OCI-LY1 (cell line): ENCODE measurements around the gene HDDC2.

Experiments
- H2AFZ ChIP-seq: fragments of 200-600 bp; sonication (generic), shearing (Covaris generic); 2 replicates; pipeline ENCODE4 v1.6.0; 2014; ENCODE audit warnings: antibody characterized with exemption, mild to moderate bottlenecking, low read length
- H3F3A ChIP-seq: fragments of 200-600 bp; sonication (generic), shearing (Covaris generic); 2 replicates; pipeline ENCODE4 v1.6.0; 2014; ENCODE audit warnings: mild to moderate bottlenecking, antibody characterized with exemption, low read length, moderate library complexity; ENCODE audit not compliant: insufficient read depth
- H3K27ac ChIP-seq: fragments of 200-600 bp; sonication (generic); 2 replicates; pipeline ENCODE4 v1.5.1; 2014; ENCODE audit warnings: low read length, mixed run types, mild to moderate bottlenecking, low read depth; ENCODE audit not compliant: poor library complexity, severe bottlenecking
- H3K27me3 ChIP-seq: fragments of 200-600 bp; sonication (generic); 2 replicates; pipeline ENCODE4 v1.6.0; 2014; ENCODE audit warnings: antibody characterized with exemption, mild to moderate bottlenecking, low read length, moderate library complexity; ENCODE audit not compliant: insufficient read depth
- H3K36me3 ChIP-seq: fragments of 200-600 bp; sonication (generic); 2 replicates; pipeline ENCODE4 v1.6.1; 2014; ENCODE audit warnings: mild to moderate bottlenecking, antibody characterized with exemption, low read length, moderate library complexity, mixed read lengths; ENCODE audit not compliant: insufficient read depth
- H3K4me1 ChIP-seq: fragments of 200-600 bp; sonication (generic); 2 replicates; pipeline ENCODE4 v1.5.1; 2014; ENCODE audit warnings: mild to moderate bottlenecking, low read length, moderate library complexity; ENCODE audit not compliant: insufficient read depth, severe bottlenecking
- H3K4me2 ChIP-seq: fragments of 200-600 bp; sonication (generic), shearing (Covaris generic); 2 replicates; pipeline ENCODE4 v1.6.1; 2014; ENCODE audit warnings: low read length
- H3K4me3 ChIP-seq: fragments of 200-600 bp; sonication (generic); 2 replicates; pipeline ENCODE4 v1.5.1; 2014; ENCODE audit warnings: low read length, low read depth, mild to moderate bottlenecking, mixed read lengths; ENCODE audit not compliant: poor library complexity, severe bottlenecking
- H3K79me2 ChIP-seq: fragments of 200-600 bp; shearing (Covaris generic); 2 replicates; pipeline ENCODE4 v1.6.1; 2016; ENCODE audit warnings: mixed run types, low read length, mixed read lengths; ENCODE audit not compliant: insufficient read depth
- H3K9ac ChIP-seq: fragments of 200-600 bp; sonication (generic), shearing (Covaris generic); 2 replicates; pipeline ENCODE4 v1.6.1; 2014; ENCODE audit warnings: mild to moderate bottlenecking, low read length, mixed read lengths
- H3K9me2 ChIP-seq: fragments of 200-600 bp; sonication (generic), shearing (Covaris generic); 2 replicates; pipeline ENCODE4 v1.6.1; 2014; ENCODE audit warnings: low read depth, mild to moderate bottlenecking, low read length, mixed read lengths
- H3K9me3 ChIP-seq: fragments of 200-600 bp; shearing (Covaris generic); 2 replicates; pipeline ENCODE4 v1.6.1; 2014; ENCODE audit warnings: low read length, mixed read lengths
- H4K20me1 ChIP-seq: fragments of 200-600 bp; sonication (generic), shearing (Covaris generic); 2 replicates; pipeline ENCODE4 v1.6.0; 2016; ENCODE audit warnings: mild to moderate bottlenecking, low read length; ENCODE audit not compliant: insufficient read depth
- EZH2 ChIP-seq: fragments of 200-600 bp; sonication (generic), shearing (Covaris generic); IDR thresholded peaks from 2 replicates; pipeline ENCODE4 v1.8.0; 2017; ENCODE audit warnings: borderline replicate concordance, mixed run types, mild to moderate bottlenecking, antibody characterized with exemption, low read length, moderate library complexity, mixed read lengths
- TF ChIP-seq, protein P1 (sequence below): fragments of 200-600 bp; sonication (generic), shearing (Covaris generic); IDR thresholded peaks from 2 replicates; pipeline ENCODE4 v1.5.1; 2017; ENCODE audit warnings: mild to moderate bottlenecking, antibody characterized with exemption, low read length, moderate library complexity, mixed read lengths

HDDC2 gene

DNA sequence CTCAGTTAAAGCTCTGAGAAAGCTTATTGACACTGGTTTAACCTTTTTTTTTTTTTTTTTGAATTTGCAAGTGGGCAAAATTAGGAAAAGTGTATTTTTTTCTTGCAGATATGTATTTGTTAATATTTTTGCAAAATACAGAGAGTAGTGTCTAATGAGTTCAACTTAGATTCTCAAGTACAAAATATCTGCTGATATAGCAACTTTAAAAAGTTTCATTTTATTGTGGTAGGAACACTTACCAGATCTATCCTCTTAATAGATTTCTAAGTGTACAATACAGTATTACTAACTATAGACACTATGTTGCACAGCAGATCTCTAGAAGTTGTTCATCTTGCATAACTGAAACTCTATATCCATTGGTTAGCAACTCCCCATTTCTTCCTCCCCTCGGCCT, 30.9 kb upstream of the HDDC2 start:
- Histone ChIP-seq H3K9me2 (no peaks in the 10 kb centered on the region), H3K4me1 (no peaks in the 10 kb centered on the region), H3K9ac (no peak overlapping the region), H3F3A (no peaks in the 10 kb centered on the region), H2AFZ (no peak overlapping the region), H3K79me2 (no peaks in the 10 kb centered on the region), H3K27me3 (no peaks in the 10 kb centered on the region), H3K9me3 (no peaks in the 10 kb centered on the region), H3K27ac (no peak overlapping the region), H3K36me3 (no peaks in the 10 kb centered on the region), H3K4me3 (no peak overlapping the region), H3K4me2 (no peak overlapping the region), H4K20me1 (no peaks in the 10 kb centered on the region)
- no peak for TF ChIP-seq EZH2
- TF ChIP-seq, protein P1, sequence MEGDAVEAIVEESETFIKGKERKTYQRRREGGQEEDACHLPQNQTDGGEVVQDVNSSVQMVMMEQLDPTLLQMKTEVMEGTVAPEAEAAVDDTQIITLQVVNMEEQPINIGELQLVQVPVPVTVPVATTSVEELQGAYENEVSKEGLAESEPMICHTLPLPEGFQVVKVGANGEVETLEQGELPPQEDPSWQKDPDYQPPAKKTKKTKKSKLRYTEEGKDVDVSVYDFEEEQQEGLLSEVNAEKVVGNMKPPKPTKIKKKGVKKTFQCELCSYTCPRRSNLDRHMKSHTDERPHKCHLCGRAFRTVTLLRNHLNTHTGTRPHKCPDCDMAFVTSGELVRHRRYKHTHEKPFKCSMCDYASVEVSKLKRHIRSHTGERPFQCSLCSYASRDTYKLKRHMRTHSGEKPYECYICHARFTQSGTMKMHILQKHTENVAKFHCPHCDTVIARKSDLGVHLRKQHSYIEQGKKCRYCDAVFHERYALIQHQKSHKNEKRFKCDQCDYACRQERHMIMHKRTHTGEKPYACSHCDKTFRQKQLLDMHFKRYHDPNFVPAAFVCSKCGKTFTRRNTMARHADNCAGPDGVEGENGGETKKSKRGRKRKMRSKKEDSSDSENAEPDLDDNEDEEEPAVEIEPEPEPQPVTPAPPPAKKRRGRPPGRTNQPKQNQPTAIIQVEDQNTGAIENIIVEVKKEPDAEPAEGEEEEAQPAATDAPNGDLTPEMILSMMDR, result no peak

DNA sequence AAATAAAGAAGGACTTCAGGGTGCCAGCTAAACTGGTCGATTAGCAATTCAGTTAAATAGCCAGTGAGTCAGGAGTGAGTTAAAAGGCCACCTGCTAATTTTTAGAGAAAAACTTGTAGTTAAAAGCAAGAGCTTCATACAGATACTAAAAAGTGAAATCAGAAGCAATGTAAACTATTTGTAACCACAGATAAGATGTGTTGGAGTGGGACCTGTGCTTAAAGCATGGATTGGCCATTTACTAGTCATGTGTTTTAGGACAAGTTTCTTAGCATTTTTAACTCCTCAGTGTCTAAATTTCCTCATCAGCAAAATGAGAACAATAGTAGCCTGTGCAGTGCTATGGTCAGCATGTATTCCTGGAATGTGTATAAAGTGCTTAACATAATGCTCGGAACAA, 23.8 kb upstream of the HDDC2 start:
- Histone ChIP-seq H3K4me1 (no peaks in the 10 kb centered on the region), H3K9me2 (no peaks in the 10 kb centered on the region), H3K27me3 (no peaks in the 10 kb centered on the region), H3K9ac (no peak overlapping the region), H2AFZ (no peak overlapping the region), H3K36me3 (no peaks in the 10 kb centered on the region), H3K4me2 (no peak overlapping the region), H3K9me3 (no peaks in the 10 kb centered on the region), H3K79me2 (no peaks in the 10 kb centered on the region), H3F3A (no peaks in the 10 kb centered on the region), H3K4me3 (no peak overlapping the region), H4K20me1 (no peaks in the 10 kb centered on the region), H3K27ac (no peak overlapping the region)
- no peak for TF ChIP-seq EZH2
- TF ChIP-seq, protein P1, result no peak

DNA sequence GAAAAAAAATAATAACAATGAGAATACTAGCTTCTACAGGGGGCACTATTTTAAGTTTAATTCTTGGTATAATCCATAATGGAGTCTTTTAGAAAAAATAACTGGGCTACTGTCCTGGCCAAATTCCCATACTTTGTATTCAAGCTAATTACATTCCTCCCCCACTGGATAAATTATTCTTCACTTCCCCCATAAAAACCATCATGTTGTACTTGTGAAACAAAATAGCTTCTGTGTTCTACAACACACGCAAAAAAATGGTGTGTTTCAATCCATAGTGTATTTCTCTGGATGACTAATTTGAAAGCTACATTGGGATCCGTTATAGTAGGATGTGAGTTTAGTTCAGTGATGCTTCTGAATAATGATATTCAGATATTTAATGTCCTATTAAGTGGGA, 21.6 kb upstream of the HDDC2 start:
- H3K79me2 ChIP-seq, result no peaks in the 10 kb centered on the region
- H3K4me2 ChIP-seq, result no peak overlapping the region
- TF ChIP-seq, protein P1, result no peak
- TF ChIP-seq EZH2, result no peak
- no peak overlapping the region for H3K4me3 ChIP-seq
- H3K36me3 ChIP-seq, result no peaks in the 10 kb centered on the region
- no peaks in the 10 kb centered on the region for H3K27me3 ChIP-seq
- H3K4me1 ChIP-seq, result no peaks in the 10 kb centered on the region
- H3F3A ChIP-seq, result no peaks in the 10 kb centered on the region
- no peak overlapping the region for H3K9ac ChIP-seq
- no peak overlapping the region for H2AFZ ChIP-seq
- no peaks in the 10 kb centered on the region for H3K9me2 ChIP-seq
- H4K20me1 ChIP-seq, result no peaks in the 10 kb centered on the region
- no peak overlapping the region for H3K27ac ChIP-seq
- no peaks in the 10 kb centered on the region for H3K9me3 ChIP-seq
